IPS-18a (cell line): ENCODE data around the gene SURF6.
"Not testable (repeated sequence)": the region's sequence is repeated elsewhere in the genome, so short reads cannot be mapped to it uniquely, and the experiment has no call there.

ENCODE experiments used
- H3K27ac ChIP-seq: one replicate; pipeline ENCODE4 v1.5.1; 2013; ENCODE audit warnings: low read length
- H3K27me3 ChIP-seq: one replicate; pipeline ENCODE4 v1.6.1; 2013; ENCODE audit warnings: mild to moderate bottlenecking, low read length; ENCODE audit not compliant: control insufficient read depth, insufficient read depth
- H3K36me3 ChIP-seq: one replicate; pipeline ENCODE4 v1.6.1; 2013; ENCODE audit warnings: low read depth, low read length; ENCODE audit not compliant: control insufficient read depth
- H3K4me1 ChIP-seq: one replicate; pipeline ENCODE4 v1.6.1; 2013; ENCODE audit warnings: low read depth, low read length; ENCODE audit not compliant: control insufficient read depth
- H3K4me3 ChIP-seq: one replicate; pipeline ENCODE4 v1.5.1; 2013; ENCODE audit warnings: low read length
- H3K9ac ChIP-seq: one replicate; pipeline ENCODE4 v1.6.1; 2013; ENCODE audit warnings: mild to moderate bottlenecking, low read length, moderate library complexity
- H3K9me3 ChIP-seq: one replicate; pipeline ENCODE4 v1.6.1; 2013; ENCODE audit warnings: low read depth, low read length; ENCODE audit not compliant: control insufficient read depth

Gene SURF6

GRCh38 chr9:133294257-133294656 is 41.7 kb downstream of the SURF6 start:
- H3K4me3 ChIP-seq, result no peak overlapping the region
- H3K9me3 ChIP-seq, result peaks cover 25% of the 10 kb centered on the region
- no peak overlapping the region for H3K9ac ChIP-seq
- no peaks in the 10 kb centered on the region for H3K27me3 ChIP-seq
- no peak overlapping the region for H3K27ac ChIP-seq
- no peaks in the 10 kb centered on the region for H3K4me1 ChIP-seq
- H3K36me3 ChIP-seq, result no peaks in the 10 kb centered on the region

DNA sequence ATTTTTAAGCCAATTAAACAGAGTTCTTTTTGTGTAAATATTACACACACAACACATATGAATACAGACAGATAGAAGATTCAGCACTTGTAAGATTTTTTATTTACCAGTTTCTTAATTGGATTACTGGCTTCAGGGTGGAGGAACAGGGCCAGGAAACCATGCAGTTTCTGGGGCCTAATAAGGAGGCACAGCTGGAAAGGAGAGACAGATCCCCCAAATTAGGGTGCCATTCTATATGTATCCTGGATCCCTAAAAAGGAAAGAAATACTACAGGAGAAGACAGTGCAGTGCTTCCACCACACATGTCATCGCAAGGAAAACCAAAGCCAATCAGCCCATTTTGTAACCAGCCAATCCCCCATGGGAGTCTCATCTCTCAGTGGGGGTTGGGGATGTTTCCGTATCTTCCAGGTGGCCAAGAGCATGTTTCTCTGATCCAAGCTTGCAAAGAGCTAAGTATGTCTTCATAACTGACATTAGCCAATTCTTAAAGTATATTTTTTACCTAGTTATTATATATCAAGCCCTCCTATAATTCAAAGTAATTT is 45.2 kb downstream of the SURF6 start:
- Histone ChIP-seq H3K27ac (no peak overlapping the region), H3K36me3 (no peaks in the 10 kb centered on the region), H3K9me3 (peaks cover 34% of the 10 kb centered on the region), H3K4me3 (no peak overlapping the region), H3K9ac (no peak overlapping the region), H3K27me3 (no peaks in the 10 kb centered on the region), H3K4me1 (no peaks in the 10 kb centered on the region)

DNA sequence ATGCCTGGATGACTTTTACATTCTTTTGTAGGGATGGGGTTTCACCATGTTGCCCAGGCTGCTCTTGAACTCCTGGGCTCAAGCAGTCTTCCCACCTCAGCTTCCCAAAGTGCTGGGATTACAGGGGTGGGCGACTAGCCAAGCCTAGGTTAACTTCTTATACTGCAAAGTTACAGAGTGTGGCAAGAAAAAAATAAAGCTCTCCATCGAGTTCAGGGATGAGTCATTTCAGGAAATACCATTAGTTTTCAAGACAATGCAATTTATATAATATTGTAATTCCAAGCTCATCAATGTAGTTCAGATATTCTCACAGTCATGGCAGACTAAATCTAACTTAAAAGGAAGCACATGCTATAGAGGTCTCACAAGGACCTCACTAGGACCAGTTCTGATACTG is 49.5 kb downstream of the SURF6 start:
- no peaks in the 10 kb centered on the region for H3K27me3 ChIP-seq
- no peak overlapping the region for H3K27ac ChIP-seq
- peaks cover 23% of the 10 kb centered on the region for H3K9me3 ChIP-seq
- no peaks in the 10 kb centered on the region for H3K36me3 ChIP-seq
- H3K4me3 ChIP-seq, result no peak overlapping the region
- H3K9ac ChIP-seq, result no peak overlapping the region
- H3K4me1 ChIP-seq, result no peaks in the 10 kb centered on the region

DNA sequence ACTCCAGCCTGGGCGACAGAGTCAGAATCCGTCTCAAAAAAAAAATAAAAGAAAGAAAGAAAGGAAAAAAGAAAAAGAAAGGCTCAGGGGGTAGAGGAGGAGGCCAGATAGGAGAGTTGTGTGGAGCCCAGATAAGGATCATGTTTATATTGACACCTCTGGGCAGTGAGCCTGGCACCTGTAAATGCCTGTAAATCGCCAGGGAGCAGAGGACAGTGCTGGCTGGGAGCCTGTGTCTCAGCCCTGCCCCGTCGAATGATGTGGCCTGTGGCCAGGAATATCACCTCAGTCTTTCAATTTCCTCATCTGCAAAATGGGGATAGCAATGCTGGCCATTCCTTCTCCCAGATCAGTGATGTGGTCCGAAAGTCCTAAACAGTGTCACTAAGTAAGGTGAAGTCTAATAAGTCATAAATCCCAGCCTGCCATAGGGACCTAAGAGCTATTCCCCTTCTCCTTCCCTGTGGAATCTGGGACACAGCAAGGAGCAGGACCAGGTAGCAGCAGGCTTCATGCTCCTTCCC is 50.7 kb downstream of the SURF6 start:
- no peak overlapping the region for H3K27ac ChIP-seq
- H3K27me3 ChIP-seq, result peaks cover 4% of the 10 kb centered on the region
- no peak overlapping the region for H3K4me3 ChIP-seq
- H3K4me1 ChIP-seq, result no peaks in the 10 kb centered on the region
- H3K36me3 ChIP-seq, result no peaks in the 10 kb centered on the region
- peaks cover 10% of the 10 kb centered on the region for H3K9me3 ChIP-seq
- H3K9ac ChIP-seq, result no peak overlapping the region

- peaks cover 4% of the 10 kb centered on the region for H3K27me3 ChIP-seq
- H3K4me3 ChIP-seq, result no peak overlapping the region
- H3K9me3 ChIP-seq, result peaks cover 9% of the 10 kb centered on the region
- H3K9ac ChIP-seq, result no peak overlapping the region
- H3K36me3 ChIP-seq, result no peaks in the 10 kb centered on the region
- no peaks in the 10 kb centered on the region for H3K4me1 ChIP-seq
- no peak overlapping the region for H3K27ac ChIP-seq
Observed at GRCh38 chr9:133284362-133284761, 51.6 kb downstream of the SURF6 start.

DNA sequence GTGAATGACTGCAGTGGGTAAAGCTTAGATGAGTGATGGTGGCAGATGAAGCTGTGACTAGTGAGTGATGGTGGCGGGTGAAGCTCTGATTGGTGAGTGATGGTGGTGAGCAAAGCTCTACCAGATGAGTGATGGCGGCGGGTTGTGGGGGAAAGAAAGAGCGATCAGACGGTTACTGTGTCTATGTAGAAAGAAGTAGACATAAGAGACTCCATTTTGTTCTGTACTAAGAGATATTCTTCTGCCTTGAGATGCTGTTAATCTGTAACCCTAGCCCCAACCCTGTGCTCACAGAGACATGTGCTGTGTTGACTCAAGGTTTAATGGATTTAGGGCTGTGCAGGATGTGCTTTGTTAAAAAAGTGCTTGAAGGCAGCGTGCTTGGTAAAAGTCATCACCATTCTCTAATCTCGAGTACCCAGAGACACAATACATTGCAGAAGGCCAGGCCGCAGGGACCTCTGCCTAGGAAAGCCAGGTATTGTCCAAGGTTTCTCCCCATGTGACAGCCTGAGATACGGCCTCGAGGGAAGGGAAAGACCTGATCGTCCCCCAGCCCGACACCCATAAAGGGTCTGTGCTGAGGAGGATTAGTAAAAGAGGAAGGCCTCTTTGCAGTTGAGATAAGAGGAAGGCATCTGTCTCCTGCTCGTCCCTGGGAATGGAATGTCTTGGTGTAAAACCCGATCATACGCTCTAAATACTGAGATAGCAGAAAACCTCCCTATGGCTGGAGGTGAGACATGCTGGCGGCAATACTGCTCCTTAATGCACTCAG is 52.5 kb downstream of the SURF6 start:
- not testable (repeated sequence) for H3K27ac ChIP-seq, H3K36me3 ChIP-seq, H3K4me1 ChIP-seq, H3K27me3 ChIP-seq, H3K9me3 ChIP-seq, H3K9ac ChIP-seq, H3K4me3 ChIP-seq

DNA sequence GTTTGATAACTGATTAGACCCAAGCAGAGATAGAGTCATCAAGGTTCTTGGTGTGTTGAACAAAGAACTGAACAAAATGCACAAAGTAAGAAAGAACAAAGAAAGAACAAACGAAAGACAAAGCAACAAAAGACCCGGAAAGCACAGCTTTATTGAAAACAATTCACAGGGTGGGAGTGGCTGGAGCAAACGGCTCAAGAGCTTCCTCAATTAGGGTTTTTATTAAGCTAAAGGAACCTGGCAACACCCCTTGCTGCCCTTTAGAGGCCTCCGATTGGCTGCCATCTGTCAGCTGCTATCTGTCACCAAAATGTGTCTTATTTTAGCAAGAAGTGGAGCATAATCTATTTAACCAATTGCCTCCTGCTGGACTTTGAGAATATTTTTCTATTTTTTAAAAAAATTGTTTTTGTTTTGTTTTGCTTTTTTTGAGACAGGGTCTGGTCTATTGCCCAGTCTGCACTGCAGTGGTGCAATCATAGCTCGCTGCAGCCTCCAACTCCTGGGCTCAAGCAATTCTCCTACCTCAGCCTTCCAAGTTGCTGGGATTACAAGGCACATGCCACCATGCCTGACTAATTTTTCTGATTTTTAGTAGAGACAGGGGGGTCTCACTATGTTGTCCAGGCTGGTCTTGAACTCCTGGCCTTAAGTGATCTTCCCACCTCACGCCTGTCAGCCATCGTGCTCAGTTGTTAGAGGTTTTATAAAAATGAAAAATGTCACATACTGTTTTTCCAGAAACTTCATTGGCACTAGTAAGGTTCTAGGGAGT is 53.3 kb downstream of the SURF6 start:
- no peaks in the 10 kb centered on the region for H3K9me3 ChIP-seq
- H3K27ac ChIP-seq, result no peak overlapping the region

GRCh38 chr9:133280392-133280791 is 55.6 kb downstream of the SURF6 start:
- Histone ChIP-seq H3K4me3 (no peak overlapping the region), H3K36me3 (no peaks in the 10 kb centered on the region), H3K27me3 (peaks cover 40% of the 10 kb centered on the region)

More for the DNA sequence above, 53.3 kb downstream of the SURF6 start:
- H3K4me3 ChIP-seq, result no peak overlapping the region
- no peak overlapping the region for H3K9ac ChIP-seq
- no peaks in the 10 kb centered on the region for H3K36me3 ChIP-seq
- peaks cover 17% of the 10 kb centered on the region for H3K27me3 ChIP-seq
- H3K4me1 ChIP-seq, result no peaks in the 10 kb centered on the region

More at GRCh38 chr9:133280392-133280791, 55.6 kb downstream of the SURF6 start:
- Histone ChIP-seq H3K9me3 (no peaks in the 10 kb centered on the region), H3K9ac (no peak overlapping the region), H3K27ac (no peak overlapping the region), H3K4me1 (no peaks in the 10 kb centered on the region)
